NCI-H146 (cell line): ENCODE data around the gene SLC43A2.
"Not testable (repeated sequence)": the region's sequence is repeated elsewhere in the genome, so short reads cannot be mapped to it uniquely, and the experiment has no call there.

Source experiments
- DNase-seq: peaks from one replicate; lab custom pipeline; 2025; lab: John Stamatoyannopoulos, UW

Gene SLC43A2

DNA sequence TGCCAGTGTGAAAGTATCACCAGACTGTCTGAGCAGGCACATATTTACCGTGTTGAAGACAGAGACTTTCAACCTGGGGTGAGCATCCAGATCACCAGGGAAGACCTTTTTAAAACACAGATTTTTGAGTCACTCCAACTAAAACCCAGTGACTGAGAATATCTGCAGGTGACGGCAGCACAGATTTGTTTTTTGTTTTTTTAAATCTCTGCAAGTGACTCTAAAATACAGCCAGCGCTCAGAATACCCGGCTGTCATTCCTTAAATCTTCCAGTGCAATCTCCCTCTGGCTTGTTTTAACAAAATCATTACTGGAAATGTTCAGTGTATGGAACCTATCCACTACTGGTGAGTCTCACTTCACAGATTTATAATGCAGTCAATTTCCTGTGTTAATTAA is 92.9 kb downstream of the SLC43A2 start:
- no peak for DNase-seq

DNA sequence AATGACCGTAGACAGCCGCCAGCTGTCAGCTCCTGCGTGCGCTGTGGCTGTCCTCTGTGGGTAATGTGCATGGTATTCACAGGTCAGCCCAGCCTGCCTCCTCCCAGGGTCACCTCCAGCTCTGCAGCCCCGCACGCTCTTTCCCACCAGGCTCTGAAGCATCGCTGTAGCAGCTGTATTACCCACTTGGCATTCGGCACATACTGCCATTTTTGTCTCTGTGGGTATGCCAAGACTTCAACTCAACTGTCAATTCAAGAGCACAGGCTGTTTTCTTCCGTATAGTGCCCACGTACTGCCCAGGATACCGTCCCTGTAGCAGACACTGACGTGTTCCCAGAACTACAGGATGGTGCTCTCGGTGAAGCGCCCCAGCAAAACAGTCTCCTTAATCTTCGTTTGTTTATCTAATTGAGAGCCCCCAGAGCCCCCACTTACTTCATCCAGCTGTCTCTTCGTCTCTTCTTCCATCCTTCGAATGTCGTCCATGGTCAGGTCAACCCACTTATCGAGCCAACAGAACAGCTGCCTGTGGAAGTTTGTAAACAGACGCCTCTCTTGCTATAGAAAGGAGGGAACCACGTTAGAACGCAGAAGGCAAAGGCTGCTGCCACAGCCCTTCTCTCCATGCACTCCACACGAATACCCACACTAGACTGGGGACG is 94.8 kb downstream of the SLC43A2 start:
- DNase-seq = no peak

DNA sequence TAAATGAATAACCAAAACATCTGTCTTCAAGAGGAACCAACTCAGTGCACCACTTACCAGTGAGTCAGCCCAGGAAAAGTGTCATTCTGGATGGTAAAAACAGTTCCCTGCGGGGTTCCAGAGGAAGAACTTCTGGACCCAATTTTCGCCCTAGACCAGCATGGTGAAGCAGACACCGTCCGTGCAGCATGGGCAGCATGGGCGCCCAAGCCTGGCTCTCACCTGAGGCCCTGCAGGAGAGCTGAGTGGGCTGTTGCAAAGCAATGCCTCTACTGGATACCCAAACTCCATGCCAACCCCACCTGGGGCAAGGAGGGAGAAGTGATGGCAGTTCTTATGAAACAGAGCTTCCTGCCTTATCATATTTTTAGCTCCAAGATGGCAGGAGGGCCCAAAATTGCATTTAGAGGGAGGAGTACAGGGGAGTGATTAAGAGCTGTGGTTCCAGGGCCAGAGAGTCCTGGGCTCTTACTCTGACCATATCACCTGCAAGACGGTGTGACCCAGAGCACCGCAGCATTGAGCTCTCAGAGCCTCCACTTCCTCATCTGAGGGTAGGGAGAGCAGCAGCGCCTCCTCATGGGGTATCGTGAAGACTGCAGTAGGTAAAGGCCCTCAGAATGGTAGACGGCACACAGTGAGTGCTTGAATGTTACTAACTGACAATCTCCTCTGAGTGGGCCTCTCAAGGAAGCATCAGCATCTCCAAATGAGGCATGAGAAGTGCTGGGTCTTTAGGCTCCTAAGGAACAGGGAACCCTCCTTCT is 95.6 kb downstream of the SLC43A2 start:
- no peak for DNase-seq

DNA sequence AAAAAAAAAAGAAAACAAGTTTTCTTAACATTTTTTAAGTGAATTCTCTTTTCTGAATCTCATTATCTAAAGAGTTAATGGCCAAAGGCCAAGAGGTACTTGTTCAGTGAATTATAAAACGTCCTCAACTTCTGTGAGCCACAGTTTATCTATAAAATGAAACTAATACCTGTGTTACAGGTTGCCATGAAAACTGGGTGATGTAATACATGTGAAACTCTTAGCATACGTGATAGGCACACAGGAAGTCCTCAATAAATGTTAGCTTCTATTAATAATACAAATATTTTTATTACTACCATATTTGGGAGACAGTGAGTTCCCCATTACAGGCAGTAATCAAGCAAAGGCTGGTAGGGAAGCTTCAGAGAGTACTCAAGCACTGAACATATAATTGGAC is 98.8 kb downstream of the SLC43A2 start:
- no peak for DNase-seq

DNA sequence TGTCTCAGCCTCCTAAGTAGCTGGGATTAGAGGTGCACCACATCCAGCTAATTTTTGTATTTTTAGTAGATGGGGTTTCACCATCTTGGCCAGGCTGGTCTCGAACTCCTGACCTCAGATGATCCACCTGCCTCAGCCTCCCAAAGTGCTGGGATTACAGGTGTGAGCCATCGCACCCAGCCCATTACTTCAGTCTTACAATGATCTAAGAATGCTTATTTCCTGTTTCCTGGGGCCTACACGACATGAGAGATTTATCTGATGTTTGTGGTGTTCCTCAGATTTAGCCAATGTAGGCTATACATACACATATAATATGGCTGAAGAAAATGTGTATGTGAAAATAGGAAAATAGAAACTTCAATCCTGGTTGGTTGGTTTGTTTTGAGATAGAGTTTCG is 101.8 kb downstream of the SLC43A2 start:
- not testable (repeated sequence) for DNase-seq

DNA sequence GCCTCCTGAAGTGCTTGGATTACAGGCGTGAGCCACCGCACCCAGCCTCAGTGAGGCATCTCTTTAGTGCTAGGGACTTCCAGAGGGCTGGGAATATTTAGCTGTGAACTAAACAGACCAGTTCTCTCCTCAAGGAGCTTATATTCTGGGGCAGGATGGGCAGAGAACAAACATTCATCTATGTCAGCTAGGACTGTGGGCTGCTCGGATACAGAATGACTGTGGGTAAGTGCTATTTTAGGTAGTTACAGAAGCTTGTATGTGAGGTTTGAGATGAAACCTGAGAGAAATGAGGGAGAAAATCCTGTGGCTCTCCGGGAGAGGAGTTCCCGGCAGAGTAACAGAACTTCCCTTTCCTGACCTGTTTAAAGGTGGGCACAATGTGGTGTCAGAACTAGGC is 106.0 kb downstream of the SLC43A2 start:
- no peak for DNase-seq

DNA sequence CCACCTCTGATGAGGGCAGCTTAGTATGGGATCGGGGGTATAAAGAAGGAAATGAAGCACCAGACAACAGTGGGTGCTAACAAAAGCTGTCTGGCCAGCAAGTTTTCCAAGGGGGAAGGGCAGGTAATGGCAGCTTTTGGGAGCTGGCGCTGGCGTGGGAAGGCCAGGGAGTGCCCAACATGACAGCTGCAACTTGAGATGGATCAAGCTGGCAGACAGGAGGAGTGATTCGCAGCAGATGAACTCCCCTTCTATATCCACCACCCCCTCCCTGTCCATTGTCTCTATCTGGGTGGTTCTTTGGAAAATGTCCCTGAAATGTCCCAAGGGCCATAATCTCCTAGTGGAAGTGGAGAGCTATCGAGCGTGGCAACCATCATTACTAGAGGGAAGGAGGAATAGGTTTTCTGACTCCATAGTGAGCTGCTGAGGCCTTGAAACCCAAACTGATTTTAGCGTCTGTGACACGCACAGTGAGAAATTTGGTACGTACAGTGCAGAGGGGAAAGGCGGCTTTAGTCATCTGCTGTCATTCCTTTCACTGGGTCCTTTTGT is 107.5 kb downstream of the SLC43A2 start:
- no peak for DNase-seq

DNA sequence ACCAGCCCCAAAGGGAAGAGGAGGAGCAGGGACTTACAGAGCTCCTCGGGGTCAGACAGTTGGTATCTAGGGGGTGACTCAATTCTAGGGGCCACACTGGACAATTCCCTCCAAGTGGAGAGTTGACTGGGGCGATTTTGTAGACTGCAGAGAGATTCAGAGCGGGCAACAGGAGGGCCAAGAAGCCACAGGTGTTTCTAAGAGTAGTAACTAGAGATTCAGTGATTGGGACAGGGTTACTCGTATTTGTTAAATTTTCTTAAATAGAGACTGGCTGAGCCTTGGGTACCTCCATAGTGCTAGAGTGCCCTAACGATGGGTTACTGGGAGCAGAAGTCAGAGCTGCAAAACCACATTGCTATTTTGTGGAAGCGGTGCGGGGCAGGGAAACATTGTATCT is 109.0 kb downstream of the SLC43A2 start:
- no peak for DNase-seq
